ENCODE measurements around the gene VENTX.

- TF ChIP-seq REST (IDR thresholded peaks at IDR 0.05; ENCODE audit: insufficient read depth in 1 of 2, low read depth in 2 of 2, low read length in 1 of 2) (no peak), POLR2AphosphoS5 (IDR thresholded peaks at IDR 0.05; ENCODE audit: low read depth, low read length) (no peak), CTCF (IDR thresholded peaks at IDR 0.05) (no peak), SIN3A (IDR thresholded peaks at IDR 0.05; ENCODE audit: borderline replicate concordance, insufficient read depth, low read depth, low read length) (no peak), TCF7L2 (IDR thresholded peaks at IDR 0.05; ENCODE audit: low read depth, low read length) (no peak)
Observed at GRCh38 chr10:133195096-133195495, 42.6 kb upstream of the VENTX start.

Measured in Panc1 (cell line).